Activated B cell treated with CpG ODN at 0.5 μM for 24 hours (primary cell): ENCODE results near the gene ALDH1L1. TPM values are rescaled to one million over a fixed set of nuclear protein-coding genes. Genes with fewer than 3 reads are reported as not detected.
"Not testable (repeated sequence)": the region's sequence is repeated elsewhere in the genome, so short reads cannot be mapped to it uniquely, and the experiment has no call there.

Source experiments
- ATAC-seq: fragments of 200-7000 bp; cut with Tn5 transposase; one replicate; pipeline ENCODE4 v1.10.0; 2021; ENCODE audit warnings: low read depth, mild to moderate bottlenecking, moderate library complexity
- CTCF ChIA-PET: fragments of 350-600 bp; sonication (Branson Sonifier 250); formaldehyde crosslinking; loops from one replicate; lab custom pipeline; 2021; ENCODE audit warnings: antibody characterized with exemption; lab: Charles Lee
- POLR2A ChIA-PET: fragments of 350-600 bp; sonication (Branson Sonifier 250); formaldehyde crosslinking; loops from one replicate; lab custom pipeline; 2021; ENCODE audit warnings: antibody characterized with exemption; lab: Charles Lee
- DNase-seq: peaks from one replicate; pipeline ENCODE4 v3.0.0; 2022
- H3K27ac Mint-ChIP-seq: one replicate; pipeline ENCODE4 v1.8.0; 2020; ENCODE audit warnings: mixed read lengths
- H3K27me3 Mint-ChIP-seq: one replicate; pipeline ENCODE4 v1.8.0; 2021; ENCODE audit warnings: mixed read lengths
- H3K36me3 Mint-ChIP-seq: one replicate; pipeline ENCODE4 v1.8.0; 2021; ENCODE audit warnings: low read depth, mixed read lengths
- H3K4me1 Mint-ChIP-seq: one replicate; pipeline ENCODE4 v1.8.0; 2021; ENCODE audit warnings: mixed read lengths
- H3K4me3 Mint-ChIP-seq: one replicate; pipeline ENCODE4 v1.8.0; 2020; ENCODE audit warnings: mild to moderate bottlenecking, mixed read lengths
- H3K9me3 Mint-ChIP-seq: one replicate; pipeline ENCODE4 v1.8.0; 2020; ENCODE audit warnings: mixed read lengths
- CTCF ChIP-seq: fragments of 200-600 bp; IDR thresholded peaks from one replicate; pipeline ENCODE4 v1.8.0; 2022; ENCODE audit warnings: antibody characterized with exemption, mild to moderate bottlenecking
- intact Hi-C: fragments of 100-400 bp; cut with micrococcal nuclease; formaldehyde crosslinking; loops from one replicate; pipeline ENCODE4 v1.15.1; 2024
- total RNA-seq: library from RNA; stranded (reverse); gene quantifications from 2 replicates; pipeline ENCODE4 v1.2.3, GENCODE V29; 2022

The ALDH1L1 gene
- total RNA-seq, 1 donor from 2014 or later, result not detected

- ATAC-seq (no peak), DNase-seq (no peak)
- Mint-ChIP-seq H3K36me3 (no peaks in the 10 kb centered on the region), H3K9me3 (peaks cover 2% of the 10 kb centered on the region), H3K27me3 (no peaks in the 10 kb centered on the region), H3K27ac (no peak overlapping the region), H3K4me1 (no peaks in the 10 kb centered on the region), H3K4me3 (no peak overlapping the region)
- ChIA-PET CTCF (no interaction called here), POLR2A (no interaction called here)
- no peak for TF ChIP-seq CTCF
- intact Hi-C loops, result no loop called here
These were observed 78.8 kb downstream of the ALDH1L1 start for GRCh38 chr3:126101521-126101982.

GRCh38 chr3:126100634-126101301 is 79.6 kb downstream of the ALDH1L1 start:
- no peak overlapping the region for H3K4me3 Mint-ChIP-seq
- no peak overlapping the region for H3K27ac Mint-ChIP-seq
- peaks cover 6% of the 10 kb centered on the region for H3K9me3 Mint-ChIP-seq
- H3K36me3 Mint-ChIP-seq, result no peaks in the 10 kb centered on the region
- DNase-seq (no peak), ATAC-seq (no peak)
- no peak for TF ChIP-seq CTCF
- no peaks in the 10 kb centered on the region for H3K4me1 Mint-ChIP-seq
- CTCF ChIA-PET, result no interaction called here
- intact Hi-C loops, result no loop called here
- POLR2A ChIA-PET, result no interaction called here
- H3K27me3 Mint-ChIP-seq, result no peaks in the 10 kb centered on the region

DNA sequence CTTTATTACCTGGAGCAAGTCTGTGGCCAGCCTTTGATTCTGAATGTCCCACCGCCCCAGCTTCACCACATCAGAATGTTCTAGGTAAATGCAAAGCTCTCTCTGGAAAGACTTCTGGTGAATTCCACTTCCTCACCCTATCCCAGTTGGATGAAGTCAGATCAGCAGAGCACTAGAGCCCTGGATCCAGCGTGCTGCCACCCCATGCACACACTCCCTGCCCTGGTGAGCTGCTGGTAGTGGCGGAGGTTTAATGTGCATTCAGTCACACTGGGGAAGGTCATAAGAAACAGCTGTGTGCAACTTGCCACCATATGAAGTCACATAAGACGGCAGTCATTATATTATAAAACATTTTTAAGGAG is 80.1 kb downstream of the ALDH1L1 start:
- intact Hi-C loops, result no loop called here
- TF ChIP-seq CTCF, result no peak
- H3K4me1 Mint-ChIP-seq, result no peaks in the 10 kb centered on the region
- DNase-seq, result no peak
- CTCF ChIA-PET, result no interaction called here
- no peaks in the 10 kb centered on the region for H3K27me3 Mint-ChIP-seq
- H3K9me3 Mint-ChIP-seq, result peaks cover 10% of the 10 kb centered on the region
- no peak overlapping the region for H3K4me3 Mint-ChIP-seq
- ATAC-seq, result no peak
- POLR2A ChIA-PET, result no interaction called here
- no peak overlapping the region for H3K27ac Mint-ChIP-seq
- H3K36me3 Mint-ChIP-seq, result peaks cover 3% of the 10 kb centered on the region

GRCh38 chr3:126098391-126098858 is 82.0 kb downstream of the ALDH1L1 start:
- TF ChIP-seq CTCF, result no peak
- ChIA-PET POLR2A (no interaction called here), CTCF (no interaction called here)
- no peaks in the 10 kb centered on the region for H3K4me1 Mint-ChIP-seq
- no peak overlapping the region for H3K4me3 Mint-ChIP-seq
- H3K27ac Mint-ChIP-seq, result no peak overlapping the region
- peaks cover 16% of the 10 kb centered on the region for H3K9me3 Mint-ChIP-seq
- ATAC-seq (no peak), DNase-seq (no peak)
- H3K36me3 Mint-ChIP-seq, result peaks cover 3% of the 10 kb centered on the region
- peaks cover 2% of the 10 kb centered on the region for H3K27me3 Mint-ChIP-seq
- intact Hi-C loops, result no loop called here

GRCh38 chr3:126097801-126098200 is 82.6 kb downstream of the ALDH1L1 start:
- peaks cover 4% of the 10 kb centered on the region for H3K27me3 Mint-ChIP-seq
- ATAC-seq (no peak), DNase-seq (no peak)
- H3K27ac Mint-ChIP-seq, result no peak overlapping the region
- H3K4me3 Mint-ChIP-seq, result no peak overlapping the region
- peaks cover 3% of the 10 kb centered on the region for H3K36me3 Mint-ChIP-seq
- no peak for TF ChIP-seq CTCF
- intact Hi-C loops, result no loop called here
- peaks cover 16% of the 10 kb centered on the region for H3K9me3 Mint-ChIP-seq
- H3K4me1 Mint-ChIP-seq, result no peaks in the 10 kb centered on the region
- POLR2A ChIA-PET, result no interaction called here
- CTCF ChIA-PET, result no interaction called here

DNA sequence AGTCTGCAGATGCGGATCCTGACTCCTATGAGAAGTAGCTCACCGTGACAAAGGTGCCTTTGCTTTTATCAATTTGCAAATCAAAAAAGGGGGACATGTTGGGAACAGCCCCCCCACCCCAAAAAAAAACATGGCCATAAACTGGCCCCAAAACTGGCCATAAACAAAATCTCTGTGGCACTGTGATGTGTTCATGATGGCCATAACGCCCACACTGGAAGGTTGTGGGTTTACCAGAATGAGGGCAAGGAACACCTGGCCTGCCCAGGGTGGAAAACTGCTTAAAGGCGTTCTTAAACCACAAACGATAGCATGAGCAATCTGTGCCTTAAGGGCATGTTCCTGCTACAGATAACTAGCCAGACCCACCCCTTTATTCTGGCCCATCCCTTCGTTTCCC is 84.1 kb downstream of the ALDH1L1 start:
- POLR2A ChIA-PET, H3K4me1 Mint-ChIP-seq, H3K27me3 Mint-ChIP-seq, CTCF ChIA-PET, ATAC-seq, intact Hi-C loops, H3K4me3 Mint-ChIP-seq, H3K27ac Mint-ChIP-seq, H3K36me3 Mint-ChIP-seq, DNase-seq: not testable (repeated sequence)
- H3K9me3 Mint-ChIP-seq, result peaks cover 20% of the 10 kb centered on the region

DNA sequence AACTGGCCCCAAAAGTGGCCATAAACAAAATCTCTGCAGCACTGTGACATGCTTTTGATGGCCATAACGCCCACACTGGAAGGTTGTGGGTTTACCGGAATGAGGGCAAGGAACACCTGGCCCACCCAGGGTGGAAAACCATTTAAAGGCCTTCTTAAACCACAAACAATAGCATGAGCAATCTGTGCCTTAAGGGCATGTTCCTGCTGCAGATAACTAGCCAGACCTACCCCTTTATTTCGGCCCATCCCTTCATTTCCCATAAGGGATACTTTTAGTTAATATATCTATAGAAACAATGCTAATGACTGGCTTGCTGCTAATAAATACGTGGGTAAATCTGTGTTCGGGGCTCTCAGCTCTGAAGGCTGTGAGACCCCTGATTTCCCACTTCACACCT is 88.3 kb downstream of the ALDH1L1 start:
- intact Hi-C loops, H3K27ac Mint-ChIP-seq, H3K4me3 Mint-ChIP-seq, POLR2A ChIA-PET, H3K36me3 Mint-ChIP-seq, DNase-seq, H3K27me3 Mint-ChIP-seq, H3K4me1 Mint-ChIP-seq, CTCF ChIA-PET, ATAC-seq: not testable (repeated sequence)
- H3K9me3 Mint-ChIP-seq, result peaks cover 18% of the 10 kb centered on the region
